ENCODE results near the gene PLD1.

PLD1 gene

DNA sequence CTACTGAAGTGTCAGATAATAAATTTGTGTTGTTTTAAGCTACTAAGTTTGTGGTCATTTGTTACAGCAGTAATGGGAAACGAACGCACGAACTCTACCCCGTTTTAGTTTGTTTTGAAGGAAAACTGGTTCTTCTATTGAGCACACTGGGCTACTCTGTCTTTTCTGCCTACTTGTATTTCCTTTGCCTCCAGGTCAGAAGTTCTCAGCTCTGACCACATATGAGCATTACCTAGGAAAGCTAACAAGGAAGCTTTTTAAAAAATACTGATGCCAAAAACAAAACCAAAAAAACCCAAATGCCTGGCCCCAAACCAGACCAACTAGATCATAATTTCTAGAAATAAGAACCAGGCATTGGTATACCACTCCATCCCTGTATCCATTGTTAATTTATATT, 193.5 kb downstream of the PLD1 start:
- no peaks in the 10 kb centered on the region for H3K36me3 ChIP-seq
- H3K4me3 ChIP-seq (ENCODE audit: low read depth, low read length) = no peak overlapping the region
- H3K27me3 ChIP-seq (ENCODE audit: insufficient read depth, low read depth, severe bottlenecking) = no peaks in the 10 kb centered on the region
- TF ChIP-seq, protein P1, sequence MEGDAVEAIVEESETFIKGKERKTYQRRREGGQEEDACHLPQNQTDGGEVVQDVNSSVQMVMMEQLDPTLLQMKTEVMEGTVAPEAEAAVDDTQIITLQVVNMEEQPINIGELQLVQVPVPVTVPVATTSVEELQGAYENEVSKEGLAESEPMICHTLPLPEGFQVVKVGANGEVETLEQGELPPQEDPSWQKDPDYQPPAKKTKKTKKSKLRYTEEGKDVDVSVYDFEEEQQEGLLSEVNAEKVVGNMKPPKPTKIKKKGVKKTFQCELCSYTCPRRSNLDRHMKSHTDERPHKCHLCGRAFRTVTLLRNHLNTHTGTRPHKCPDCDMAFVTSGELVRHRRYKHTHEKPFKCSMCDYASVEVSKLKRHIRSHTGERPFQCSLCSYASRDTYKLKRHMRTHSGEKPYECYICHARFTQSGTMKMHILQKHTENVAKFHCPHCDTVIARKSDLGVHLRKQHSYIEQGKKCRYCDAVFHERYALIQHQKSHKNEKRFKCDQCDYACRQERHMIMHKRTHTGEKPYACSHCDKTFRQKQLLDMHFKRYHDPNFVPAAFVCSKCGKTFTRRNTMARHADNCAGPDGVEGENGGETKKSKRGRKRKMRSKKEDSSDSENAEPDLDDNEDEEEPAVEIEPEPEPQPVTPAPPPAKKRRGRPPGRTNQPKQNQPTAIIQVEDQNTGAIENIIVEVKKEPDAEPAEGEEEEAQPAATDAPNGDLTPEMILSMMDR (IDR thresholded peaks at IDR 0.05; ENCODE audit: low read depth, low read length) = no peak
- H3K27ac ChIP-seq = no peak overlapping the region
- no peak for DNase-seq
- no peaks in the 10 kb centered on the region for H3K9me3 ChIP-seq (ENCODE audit: severe bottlenecking)

DNA sequence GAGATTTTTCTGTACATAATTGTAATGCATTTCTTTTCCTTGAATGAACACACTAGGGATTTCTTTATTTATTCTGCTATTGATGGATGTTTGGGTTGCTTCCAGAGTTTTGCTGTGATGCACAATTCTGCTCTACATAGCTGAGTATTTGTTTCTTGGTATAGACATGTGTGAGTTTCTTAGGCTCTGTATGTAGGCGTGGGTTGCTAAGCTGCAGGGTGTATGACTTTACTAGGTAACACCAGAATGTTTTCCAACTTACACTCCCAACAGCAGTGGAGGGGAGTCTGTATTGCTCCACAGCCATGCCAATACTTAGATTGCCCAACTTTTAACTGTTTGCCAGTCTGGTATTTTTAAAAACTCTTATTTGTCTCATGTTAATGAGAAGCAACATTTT, 194.6 kb downstream of the PLD1 start:
- DNase-seq = no peak
- H3K27ac ChIP-seq = no peak overlapping the region
- TF ChIP-seq, protein P1 (IDR thresholded peaks at IDR 0.05; ENCODE audit: low read depth, low read length) = no peak

DNA sequence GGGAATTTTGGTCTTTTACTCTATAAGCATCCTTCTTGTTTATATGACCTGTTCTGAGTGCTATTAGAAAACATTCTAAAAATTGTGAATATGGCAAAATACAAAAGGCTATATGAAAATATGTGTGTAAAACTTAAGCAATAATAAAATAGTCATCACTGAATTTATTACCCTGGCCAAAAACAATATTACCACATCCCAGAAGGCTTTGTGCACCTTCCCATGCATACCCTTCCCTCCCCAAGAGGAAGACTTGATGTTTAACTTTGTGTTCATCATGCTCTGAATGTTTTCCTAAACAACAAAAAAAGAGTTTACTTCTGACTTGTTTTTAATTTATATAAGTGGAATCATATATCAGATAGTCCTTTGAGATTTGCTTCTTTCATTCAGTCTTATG, 195.0 kb downstream of the PLD1 start:
- H3K36me3 ChIP-seq = no peaks in the 10 kb centered on the region
- H3K9me3 ChIP-seq (ENCODE audit: severe bottlenecking) = no peaks in the 10 kb centered on the region
- H3K27ac ChIP-seq = no peak overlapping the region
- no peak overlapping the region for H3K4me3 ChIP-seq (ENCODE audit: low read depth, low read length)
- H3K27me3 ChIP-seq (ENCODE audit: insufficient read depth, low read depth, severe bottlenecking) = no peaks in the 10 kb centered on the region
- TF ChIP-seq, protein P1 (IDR thresholded peaks at IDR 0.05; ENCODE audit: low read depth, low read length) = no peak
- DNase-seq = no peak

More for the DNA sequence above, 194.6 kb downstream of the PLD1 start:
- H3K27me3 ChIP-seq (ENCODE audit: insufficient read depth, low read depth, severe bottlenecking) = no peaks in the 10 kb centered on the region
- no peaks in the 10 kb centered on the region for H3K36me3 ChIP-seq
- H3K9me3 ChIP-seq (ENCODE audit: severe bottlenecking) = no peaks in the 10 kb centered on the region
- no peak overlapping the region for H3K4me3 ChIP-seq (ENCODE audit: low read depth, low read length)

DNA sequence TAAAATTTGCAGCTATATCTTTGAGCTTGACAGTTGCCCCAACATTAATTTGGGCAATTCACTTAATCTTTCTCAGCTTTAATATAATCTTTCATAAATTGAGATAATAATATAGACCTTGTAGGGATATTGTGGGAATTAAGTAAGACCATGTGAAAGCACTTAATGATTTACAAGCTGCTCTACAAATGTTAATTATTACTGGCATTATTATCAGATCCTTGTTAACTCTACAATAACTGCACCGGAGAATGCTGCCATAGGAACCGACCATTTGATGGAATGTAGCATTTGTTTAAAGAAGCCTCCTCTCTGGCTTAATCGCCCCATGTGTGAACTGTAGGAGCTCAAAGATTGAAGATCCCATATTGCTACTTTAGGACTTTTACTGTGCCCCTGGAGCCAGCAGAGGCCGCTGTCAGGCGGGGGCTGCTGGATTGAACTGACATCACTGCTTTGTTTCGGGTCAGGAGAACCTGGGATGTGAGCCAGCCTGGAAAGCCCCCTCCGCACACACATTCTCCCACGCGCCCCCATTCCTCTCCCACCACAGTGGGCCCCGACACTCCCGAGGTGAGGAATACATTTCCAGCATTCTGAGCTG, 195.9 kb downstream of the PLD1 start:
- Histone ChIP-seq H3K4me3 (ENCODE audit: low read depth, low read length) (no peak overlapping the region), H3K27ac (no peak overlapping the region), H3K9me3 (ENCODE audit: severe bottlenecking) (no peaks in the 10 kb centered on the region), H3K27me3 (ENCODE audit: insufficient read depth, low read depth, severe bottlenecking) (no peaks in the 10 kb centered on the region), H3K36me3 (no peaks in the 10 kb centered on the region)
- DNase-seq = peak; percentile 23
- TF ChIP-seq, protein P1 (IDR thresholded peaks at IDR 0.05; ENCODE audit: low read depth, low read length) = peak; percentile 52; the same call in 1 of the 2 replicates

DNA sequence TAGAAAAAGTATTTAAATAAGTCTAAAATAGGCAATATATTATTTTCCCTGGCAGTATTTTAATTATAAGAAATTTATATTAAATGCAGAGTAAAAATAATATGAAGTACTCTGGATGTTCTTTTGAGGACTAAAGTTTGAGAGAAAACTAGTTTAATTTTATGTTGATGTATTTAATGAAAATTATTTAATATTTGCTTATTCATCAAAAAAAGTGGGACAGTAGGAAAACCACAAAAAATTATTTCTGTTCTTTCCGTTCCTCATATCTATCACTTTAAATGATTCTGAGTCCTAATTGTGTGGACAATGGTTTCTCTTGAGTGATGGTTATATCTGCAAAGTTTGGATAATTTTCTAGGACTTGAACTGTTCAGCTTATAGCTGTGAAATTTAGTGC, 202.8 kb downstream of the PLD1 start:
- TF ChIP-seq, protein P1 (IDR thresholded peaks at IDR 0.05; ENCODE audit: low read depth, low read length) = no peak
- no peak overlapping the region for H3K4me3 ChIP-seq (ENCODE audit: low read depth, low read length)
- no peak for DNase-seq
- no peak overlapping the region for H3K27ac ChIP-seq
- no peaks in the 10 kb centered on the region for H3K27me3 ChIP-seq (ENCODE audit: insufficient read depth, low read depth, severe bottlenecking)
- no peaks in the 10 kb centered on the region for H3K36me3 ChIP-seq
- H3K9me3 ChIP-seq (ENCODE audit: severe bottlenecking) = no peaks in the 10 kb centered on the region

DNA sequence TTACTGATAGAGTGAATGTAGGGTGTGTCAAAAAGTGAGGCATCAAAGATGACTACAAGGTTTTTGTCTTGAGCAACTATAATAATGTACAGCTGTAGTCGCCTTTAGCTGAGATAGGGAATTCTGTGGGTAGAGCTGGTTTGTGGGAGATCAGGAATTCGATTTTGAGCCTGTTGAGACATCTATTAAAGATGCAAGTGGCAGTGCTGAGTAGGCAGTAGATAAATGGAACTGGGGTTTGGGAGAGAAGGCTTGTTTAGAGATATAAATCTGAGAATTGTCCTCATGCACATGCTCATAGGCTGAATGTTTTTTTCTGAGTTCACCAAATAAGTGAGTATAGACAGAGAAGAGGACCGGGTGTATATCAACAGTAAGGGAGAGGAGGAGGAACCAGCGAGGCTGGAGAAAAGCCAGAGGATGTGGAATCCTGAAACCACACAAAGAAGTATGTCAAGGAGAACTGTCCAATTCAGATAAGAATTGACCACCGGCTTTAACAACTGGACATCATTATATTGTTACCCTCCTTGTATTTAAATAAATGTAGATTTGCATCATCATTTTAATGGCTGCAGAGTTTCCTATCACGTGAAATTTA, 204.0 kb downstream of the PLD1 start:
- Histone ChIP-seq H3K36me3 (no peaks in the 10 kb centered on the region), H3K27me3 (ENCODE audit: insufficient read depth, low read depth, severe bottlenecking) (no peaks in the 10 kb centered on the region), H3K9me3 (ENCODE audit: severe bottlenecking) (no peaks in the 10 kb centered on the region), H3K27ac (no peak overlapping the region), H3K4me3 (ENCODE audit: low read depth, low read length) (no peak overlapping the region)
- DNase-seq = no peak
- TF ChIP-seq, protein P1 (IDR thresholded peaks at IDR 0.05; ENCODE audit: low read depth, low read length) = no peak

Data from WERI-Rb-1 (cell line).